Measurements from ENCODE around the gene TENM3.
"Not testable (repeated sequence)": the region's sequence is repeated elsewhere in the genome, so short reads cannot be mapped to it uniquely, and the experiment has no call there.

The TENM3 gene

GRCh38 chr4:182808673-182809416 is 565.6 kb downstream of the TENM3 start:
- Histone ChIP-seq H3K27me3 (ENCODE audit: low read depth, low read length) (no peaks in the 10 kb centered on the region), H3K4me1 (ENCODE audit: control insufficient read depth in 1 of 2, insufficient read depth in 2 of 2, low read length in 2 of 2) (no peaks in the 10 kb centered on the region), H3K27ac (ENCODE audit: low read length) (no peak overlapping the region), H3K36me3 (ENCODE audit: control insufficient read depth in 1 of 2, insufficient read depth in 2 of 2, low read length in 2 of 2) (no peaks in the 10 kb centered on the region), H3K4me3 (ENCODE audit: low read depth in 1 of 2, low read length in 2 of 2) (no peak overlapping the region), H3K9me3 (ENCODE audit: control insufficient read depth in 1 of 2, low read length in 2 of 2) (peaks cover 0 to 4% of the 10 kb centered on the region in 2 donors)

DNA sequence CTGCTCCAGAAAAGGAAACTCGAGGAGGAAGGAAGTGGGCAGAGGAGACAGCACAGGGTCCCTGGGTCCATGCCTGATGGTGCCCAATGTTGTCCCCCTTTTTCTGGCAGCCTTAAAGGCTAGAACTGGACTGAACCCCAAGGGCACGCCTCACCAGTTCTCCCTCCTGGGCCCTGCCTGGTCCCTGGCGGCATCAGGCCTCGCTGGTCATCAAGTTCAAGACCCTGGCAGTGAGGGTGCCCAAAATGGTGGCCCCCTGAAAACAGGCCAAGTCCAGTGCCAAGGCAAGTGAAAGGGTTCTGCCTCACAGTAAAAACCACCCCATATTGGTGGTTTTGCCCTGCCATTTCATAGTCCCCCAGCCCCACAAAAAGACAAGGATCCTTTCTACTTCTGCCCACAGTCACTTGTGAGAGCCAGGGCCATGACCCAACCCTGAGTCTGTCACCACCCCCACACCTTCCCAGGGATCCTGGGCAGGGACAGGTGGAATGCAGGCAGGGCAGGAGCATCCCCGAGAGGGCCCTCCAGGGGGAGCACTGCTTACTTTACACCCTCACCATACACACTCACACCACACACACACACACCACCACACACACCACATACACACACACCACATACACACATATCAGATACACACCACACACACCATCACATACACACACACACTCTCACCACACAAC is 566.4 kb downstream of the TENM3 start:
- H3K27me3 ChIP-seq (ENCODE audit: low read depth, low read length) = no peaks in the 10 kb centered on the region
- no peak overlapping the region for H3K27ac ChIP-seq (ENCODE audit: low read length)
- no peaks in the 10 kb centered on the region for H3K36me3 ChIP-seq (ENCODE audit: control insufficient read depth in 1 of 2, insufficient read depth in 2 of 2, low read length in 2 of 2)
- peaks cover 0 to 4% of the 10 kb centered on the region in 2 donors for H3K9me3 ChIP-seq (ENCODE audit: control insufficient read depth in 1 of 2, low read length in 2 of 2)
- H3K4me1 ChIP-seq (ENCODE audit: control insufficient read depth in 1 of 2, insufficient read depth in 2 of 2, low read length in 2 of 2) = no peaks in the 10 kb centered on the region
- H3K4me3 ChIP-seq (ENCODE audit: low read depth in 1 of 2, low read length in 2 of 2) = no peak overlapping the region

DNA sequence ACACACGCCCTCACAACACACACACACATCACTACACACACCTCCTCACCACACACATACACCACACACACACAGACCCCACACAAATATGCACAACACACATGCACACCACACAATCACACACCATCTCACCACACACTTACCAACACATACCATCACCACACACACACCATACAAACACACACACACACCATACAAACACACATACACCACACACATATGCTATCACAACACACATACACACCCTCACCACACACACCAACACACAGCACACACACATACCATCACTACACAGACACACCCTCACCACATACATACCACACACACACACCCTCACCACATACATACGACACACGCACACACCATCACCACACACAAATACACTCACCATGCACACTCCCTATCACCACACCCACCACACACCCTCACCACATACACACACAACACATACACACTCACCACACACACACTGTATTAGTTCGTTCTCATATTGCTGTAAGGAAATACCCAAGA is 567.0 kb downstream of the TENM3 start:
- Histone ChIP-seq H3K9me3 (ENCODE audit: control insufficient read depth in 1 of 2, low read length in 2 of 2) (peaks cover 0 to 4% of the 10 kb centered on the region in 2 donors), H3K4me1 (ENCODE audit: control insufficient read depth in 1 of 2, insufficient read depth in 2 of 2, low read length in 2 of 2) (no peaks in the 10 kb centered on the region), H3K4me3 (ENCODE audit: low read depth in 1 of 2, low read length in 2 of 2) (no peak overlapping the region), H3K27ac (ENCODE audit: low read length) (no peak overlapping the region), H3K36me3 (ENCODE audit: control insufficient read depth in 1 of 2, insufficient read depth in 2 of 2, low read length in 2 of 2) (no peaks in the 10 kb centered on the region), H3K27me3 (ENCODE audit: low read depth, low read length) (no peaks in the 10 kb centered on the region)

- no peaks in the 10 kb centered on the region for H3K36me3 ChIP-seq (ENCODE audit: control insufficient read depth in 1 of 2, insufficient read depth in 2 of 2, low read length in 2 of 2)
- peaks cover 0 to 4% of the 10 kb centered on the region in 2 donors for H3K9me3 ChIP-seq (ENCODE audit: control insufficient read depth in 1 of 2, low read length in 2 of 2)
- no peak overlapping the region for H3K27ac ChIP-seq (ENCODE audit: low read length)
- H3K4me3 ChIP-seq (ENCODE audit: low read depth in 1 of 2, low read length in 2 of 2) = no peak overlapping the region
- no peaks in the 10 kb centered on the region for H3K27me3 ChIP-seq (ENCODE audit: low read depth, low read length)
- no peaks in the 10 kb centered on the region for H3K4me1 ChIP-seq (ENCODE audit: control insufficient read depth in 1 of 2, insufficient read depth in 2 of 2, low read length in 2 of 2)
Measured at GRCh38 chr4:182812916-182813315, 569.7 kb downstream of the TENM3 start.

- H3K27me3 ChIP-seq (ENCODE audit: low read depth, low read length); H3K4me1 ChIP-seq (ENCODE audit: control insufficient read depth in 1 of 2, insufficient read depth in 2 of 2, low read length in 2 of 2); H3K4me3 ChIP-seq (ENCODE audit: low read depth in 1 of 2, low read length in 2 of 2); H3K36me3 ChIP-seq (ENCODE audit: control insufficient read depth in 1 of 2, insufficient read depth in 2 of 2, low read length in 2 of 2); H3K27ac ChIP-seq (ENCODE audit: low read length); H3K9me3 ChIP-seq (ENCODE audit: control insufficient read depth in 1 of 2, low read length in 2 of 2): not testable (repeated sequence)
Measured at GRCh38 chr4:182814065-182814464, 570.9 kb downstream of the TENM3 start.

GRCh38 chr4:182818926-182819730 is 575.9 kb downstream of the TENM3 start:
- H3K9me3 ChIP-seq (ENCODE audit: control insufficient read depth in 1 of 2, low read length in 2 of 2) = no peaks in the 10 kb centered on the region
- no peaks in the 10 kb centered on the region for H3K36me3 ChIP-seq (ENCODE audit: control insufficient read depth in 1 of 2, insufficient read depth in 2 of 2, low read length in 2 of 2)
- no peaks in the 10 kb centered on the region for H3K27me3 ChIP-seq (ENCODE audit: low read depth, low read length)
- H3K4me1 ChIP-seq (ENCODE audit: control insufficient read depth in 1 of 2, insufficient read depth in 2 of 2, low read length in 2 of 2) = no peaks in the 10 kb centered on the region
- H3K4me3 ChIP-seq (ENCODE audit: low read depth in 1 of 2, low read length in 2 of 2) = no peak overlapping the region
- no peak overlapping the region for H3K27ac ChIP-seq (ENCODE audit: low read length)

GRCh38 chr4:182819751-182820150 is 576.5 kb downstream of the TENM3 start:
- H3K4me1 ChIP-seq (ENCODE audit: control insufficient read depth in 1 of 2, insufficient read depth in 2 of 2, low read length in 2 of 2) = no peaks in the 10 kb centered on the region

GRCh38 chr4:182822554-182822953 is 579.4 kb downstream of the TENM3 start:
- H3K9me3 ChIP-seq (ENCODE audit: control insufficient read depth in 1 of 2, low read length in 2 of 2) = no peaks in the 10 kb centered on the region
- H3K4me1 ChIP-seq (ENCODE audit: control insufficient read depth in 1 of 2, insufficient read depth in 2 of 2, low read length in 2 of 2) = no peaks in the 10 kb centered on the region
- no peak overlapping the region for H3K4me3 ChIP-seq (ENCODE audit: low read depth in 1 of 2, low read length in 2 of 2)
- H3K36me3 ChIP-seq (ENCODE audit: control insufficient read depth in 1 of 2, insufficient read depth in 2 of 2, low read length in 2 of 2) = no peaks in the 10 kb centered on the region
- no peak overlapping the region for H3K27ac ChIP-seq (ENCODE audit: low read length)
- H3K27me3 ChIP-seq (ENCODE audit: low read depth, low read length) = no peaks in the 10 kb centered on the region

More at GRCh38 chr4:182819751-182820150, 576.5 kb downstream of the TENM3 start:
- Histone ChIP-seq H3K27me3 (ENCODE audit: low read depth, low read length) (no peaks in the 10 kb centered on the region), H3K9me3 (ENCODE audit: control insufficient read depth in 1 of 2, low read length in 2 of 2) (no peaks in the 10 kb centered on the region), H3K27ac (ENCODE audit: low read length) (no peak overlapping the region), H3K36me3 (ENCODE audit: control insufficient read depth in 1 of 2, insufficient read depth in 2 of 2, low read length in 2 of 2) (no peaks in the 10 kb centered on the region), H3K4me3 (ENCODE audit: low read depth in 1 of 2, low read length in 2 of 2) (no peak overlapping the region)

DNA sequence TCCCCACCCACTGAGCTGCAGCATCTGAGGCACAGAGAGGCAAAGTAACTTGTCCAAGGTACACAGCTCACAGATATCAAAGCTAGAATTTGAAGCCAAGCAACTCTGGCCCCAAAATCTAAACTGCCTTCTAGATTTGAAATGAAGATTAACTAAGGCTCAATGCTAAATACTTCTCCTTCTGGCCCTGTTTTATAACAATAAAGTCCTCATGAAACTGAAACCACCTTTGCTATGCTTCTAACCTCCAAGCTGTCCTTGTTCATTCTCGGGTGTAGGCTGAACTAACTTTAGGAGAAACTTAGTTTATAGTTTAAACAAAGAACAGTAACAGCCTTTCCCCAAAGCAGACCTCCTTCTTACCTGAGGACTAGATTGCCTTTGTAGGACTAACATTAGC is 580.4 kb downstream of the TENM3 start:
- H3K27me3 ChIP-seq (ENCODE audit: low read depth, low read length) = no peaks in the 10 kb centered on the region
- H3K4me3 ChIP-seq (ENCODE audit: low read depth in 1 of 2, low read length in 2 of 2) = no peak overlapping the region
- no peaks in the 10 kb centered on the region for H3K9me3 ChIP-seq (ENCODE audit: control insufficient read depth in 1 of 2, low read length in 2 of 2)
- no peak overlapping the region for H3K27ac ChIP-seq (ENCODE audit: low read length)
- no peaks in the 10 kb centered on the region for H3K4me1 ChIP-seq (ENCODE audit: control insufficient read depth in 1 of 2, insufficient read depth in 2 of 2, low read length in 2 of 2)
- no peaks in the 10 kb centered on the region for H3K36me3 ChIP-seq (ENCODE audit: control insufficient read depth in 1 of 2, insufficient read depth in 2 of 2, low read length in 2 of 2)

DNA sequence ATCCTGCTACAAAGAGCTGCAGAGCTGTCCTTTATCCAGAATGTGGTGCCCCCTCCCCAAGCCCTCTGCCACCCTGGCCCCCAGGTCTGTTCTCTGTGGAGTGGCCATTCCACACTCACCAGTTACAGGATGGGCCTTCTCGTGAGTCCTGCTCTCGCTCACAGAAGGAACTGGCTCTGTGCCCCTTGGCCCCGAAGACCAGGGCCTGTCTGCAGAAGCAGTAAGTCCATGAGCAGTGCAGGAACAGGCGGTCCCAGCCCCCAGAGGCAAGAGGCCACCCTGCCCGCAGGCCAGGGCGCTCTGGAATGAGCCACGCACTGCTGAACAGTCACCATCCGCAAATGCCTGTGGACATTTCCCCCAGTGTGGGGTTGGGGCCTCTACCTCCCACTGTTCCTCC is 581.8 kb downstream of the TENM3 start:
- Histone ChIP-seq H3K4me3 (ENCODE audit: low read depth in 1 of 2, low read length in 2 of 2) (no peak overlapping the region), H3K27ac (ENCODE audit: low read length) (no peak overlapping the region), H3K27me3 (ENCODE audit: low read depth, low read length) (no peaks in the 10 kb centered on the region), H3K36me3 (ENCODE audit: control insufficient read depth in 1 of 2, insufficient read depth in 2 of 2, low read length in 2 of 2) (no peaks in the 10 kb centered on the region), H3K9me3 (ENCODE audit: control insufficient read depth in 1 of 2, low read length in 2 of 2) (no peaks in the 10 kb centered on the region), H3K4me1 (ENCODE audit: control insufficient read depth in 1 of 2, insufficient read depth in 2 of 2, low read length in 2 of 2) (no peaks in the 10 kb centered on the region)

- H3K27ac ChIP-seq (ENCODE audit: low read length) = no peak overlapping the region
- H3K27me3 ChIP-seq (ENCODE audit: low read depth, low read length) = no peaks in the 10 kb centered on the region
- no peaks in the 10 kb centered on the region for H3K4me1 ChIP-seq (ENCODE audit: control insufficient read depth in 1 of 2, insufficient read depth in 2 of 2, low read length in 2 of 2)
- no peaks in the 10 kb centered on the region for H3K9me3 ChIP-seq (ENCODE audit: control insufficient read depth in 1 of 2, low read length in 2 of 2)
- H3K36me3 ChIP-seq (ENCODE audit: control insufficient read depth in 1 of 2, insufficient read depth in 2 of 2, low read length in 2 of 2) = no peaks in the 10 kb centered on the region
- no peak overlapping the region for H3K4me3 ChIP-seq (ENCODE audit: low read depth in 1 of 2, low read length in 2 of 2)
Measured at GRCh38 chr4:182825786-182826185, 582.6 kb downstream of the TENM3 start.

All from muscle layer of duodenum (tissue), 2 donors.